K562 (cell line): ENCODE results near the gene TAF11L11.
"Not testable (repeated sequence)": the region's sequence is repeated elsewhere in the genome, so short reads cannot be mapped to it uniquely, and the experiment has no call there.

ENCODE experiments used
- ZZZ3 ChIP-seq: fragments of 450-650 bp; IDR thresholded peaks from 2 replicates; pipeline ENCODE4 v1.6.1; 2016; ENCODE audit warnings: antibody characterized with exemption, mild to moderate bottlenecking, moderate library complexity
- TF ChIP-seq, protein P1 (sequence below), 2 experiments: fragments of 450-650 bp in 1 of 2; IDR thresholded peaks; 2 replicates each; pipeline ENCODE4 v1.6.1; 2011 to 2017; ENCODE audit warnings: low read depth in 2 of 2, antibody characterized with exemption in 1 of 2, borderline replicate concordance in 1 of 2, low read length in 1 of 2, mild to moderate bottlenecking in 1 of 2, mixed read lengths in 1 of 2; ENCODE audit not compliant: control insufficient read depth in 1 of 2

DNA sequence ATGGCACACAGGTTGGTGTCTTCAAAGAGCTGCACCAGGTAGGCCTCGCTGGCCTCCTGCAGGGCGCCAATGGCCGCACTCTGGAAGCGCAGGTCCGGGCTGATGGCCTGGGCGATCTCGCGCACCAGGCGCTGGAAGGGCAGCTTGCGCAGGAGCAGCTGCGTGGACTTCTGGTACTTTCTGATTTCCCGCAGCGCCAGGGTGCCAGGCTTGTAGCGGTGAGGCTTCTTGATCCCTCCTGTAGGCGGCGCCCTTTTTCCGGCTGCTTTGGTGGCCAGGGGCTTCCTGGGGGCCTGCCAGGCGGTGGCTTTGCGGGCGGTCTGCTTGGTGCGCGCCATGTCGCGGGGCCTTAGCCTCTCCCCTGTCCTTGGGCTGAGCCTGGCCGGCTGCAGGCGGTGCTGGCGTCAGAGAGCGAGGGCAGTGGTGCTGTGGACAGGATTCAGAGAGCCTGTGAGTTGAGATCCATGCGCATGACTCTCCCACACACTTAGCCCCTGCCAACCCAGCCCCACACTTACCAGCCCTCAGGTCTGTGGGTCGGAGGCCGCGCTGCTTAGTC lies 51.3 kb downstream of the TAF11L11 start:
- not testable (repeated sequence) for TF ChIP-seq ZZZ3
- TF ChIP-seq, protein P1, sequence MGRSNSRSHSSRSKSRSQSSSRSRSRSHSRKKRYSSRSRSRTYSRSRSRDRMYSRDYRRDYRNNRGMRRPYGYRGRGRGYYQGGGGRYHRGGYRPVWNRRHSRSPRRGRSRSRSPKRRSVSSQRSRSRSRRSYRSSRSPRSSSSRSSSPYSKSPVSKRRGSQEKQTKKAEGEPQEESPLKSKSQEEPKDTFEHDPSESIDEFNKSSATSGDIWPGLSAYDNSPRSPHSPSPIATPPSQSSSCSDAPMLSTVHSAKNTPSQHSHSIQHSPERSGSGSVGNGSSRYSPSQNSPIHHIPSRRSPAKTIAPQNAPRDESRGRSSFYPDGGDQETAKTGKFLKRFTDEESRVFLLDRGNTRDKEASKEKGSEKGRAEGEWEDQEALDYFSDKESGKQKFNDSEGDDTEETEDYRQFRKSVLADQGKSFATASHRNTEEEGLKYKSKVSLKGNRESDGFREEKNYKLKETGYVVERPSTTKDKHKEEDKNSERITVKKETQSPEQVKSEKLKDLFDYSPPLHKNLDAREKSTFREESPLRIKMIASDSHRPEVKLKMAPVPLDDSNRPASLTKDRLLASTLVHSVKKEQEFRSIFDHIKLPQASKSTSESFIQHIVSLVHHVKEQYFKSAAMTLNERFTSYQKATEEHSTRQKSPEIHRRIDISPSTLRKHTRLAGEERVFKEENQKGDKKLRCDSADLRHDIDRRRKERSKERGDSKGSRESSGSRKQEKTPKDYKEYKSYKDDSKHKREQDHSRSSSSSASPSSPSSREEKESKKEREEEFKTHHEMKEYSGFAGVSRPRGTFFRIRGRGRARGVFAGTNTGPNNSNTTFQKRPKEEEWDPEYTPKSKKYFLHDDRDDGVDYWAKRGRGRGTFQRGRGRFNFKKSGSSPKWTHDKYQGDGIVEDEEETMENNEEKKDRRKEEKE (IDR thresholded peaks at IDR 0.05; ENCODE audit: borderline replicate concordance in 1 of 2, control insufficient read depth in 1 of 2, low read depth in 2 of 2, low read length in 1 of 2), result not testable (repeated sequence)
